SHP77 treated with DMSO at 0.1 percent for 48 hours (cell line): ENCODE measurements around the gene ZMYM2.

Experiments used
- DNase-seq: peaks from one replicate; lab custom pipeline; 2025; lab: John Stamatoyannopoulos, UW

The ZMYM2 gene

DNA sequence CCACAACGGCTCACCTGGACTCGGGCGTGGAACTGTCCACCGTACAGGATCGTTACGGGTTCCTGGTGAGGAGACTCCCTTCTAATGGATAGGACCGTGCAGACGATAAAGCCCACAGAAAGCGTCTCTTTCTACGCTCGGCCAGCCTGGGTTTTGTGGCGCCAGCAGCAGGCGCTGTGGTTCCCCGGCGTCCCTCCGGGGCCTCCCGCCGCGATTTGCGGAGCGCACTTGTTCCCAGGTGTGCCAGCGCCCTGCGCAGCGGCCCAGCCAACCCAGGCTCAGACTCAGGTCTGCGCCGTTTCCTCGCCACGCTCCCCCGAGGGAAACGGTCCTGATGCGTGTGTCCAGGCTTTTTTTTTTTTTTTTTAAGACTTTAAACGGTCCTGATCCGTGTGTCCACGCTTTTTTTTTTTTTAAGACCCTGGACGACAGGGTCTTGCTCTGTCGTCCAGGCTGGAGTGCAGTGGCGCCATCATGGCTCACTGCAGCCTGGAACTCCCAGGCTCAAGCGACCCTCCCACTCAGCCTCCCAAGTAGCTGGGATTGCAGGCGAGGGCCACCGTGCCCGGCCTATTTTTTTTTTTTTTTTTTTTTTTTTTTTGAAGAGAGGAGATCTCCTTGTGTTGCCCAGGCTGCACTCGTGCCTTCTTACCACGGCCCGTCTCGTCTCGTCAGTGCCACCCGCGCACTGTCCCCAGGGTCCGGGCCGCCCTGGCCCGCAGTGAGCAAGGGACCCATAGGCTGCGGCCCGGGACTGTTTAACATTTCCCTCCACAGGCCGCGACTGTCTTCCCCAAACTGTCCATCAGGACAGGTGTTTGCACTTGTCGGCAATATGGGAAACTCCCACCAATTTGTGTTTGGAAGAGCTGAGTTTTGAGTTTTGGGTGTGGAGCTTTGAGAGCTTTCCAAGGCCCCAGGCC, 178.5 kb downstream of the ZMYM2 start:
- DNase-seq = no peak

DNA sequence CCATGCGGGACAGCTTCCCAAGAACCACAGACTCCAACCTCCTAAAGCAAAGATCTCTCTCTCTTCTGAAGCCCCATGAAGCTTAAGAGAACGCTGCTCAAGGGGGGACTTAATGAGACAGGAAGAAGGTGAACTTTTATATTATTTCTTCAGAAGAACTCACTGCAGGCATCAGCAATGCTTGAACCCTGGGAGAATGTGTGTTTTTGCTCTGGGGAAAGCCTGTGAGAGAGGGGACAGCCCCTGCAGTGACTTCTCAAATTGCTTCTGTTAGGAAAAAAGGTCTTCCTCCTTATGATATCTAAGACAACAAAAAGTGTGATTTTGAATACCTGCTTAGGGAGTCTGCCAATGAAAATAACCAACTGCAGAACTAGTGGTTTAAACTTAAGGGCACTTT, 179.3 kb downstream of the ZMYM2 start:
- DNase-seq = no peak

DNA sequence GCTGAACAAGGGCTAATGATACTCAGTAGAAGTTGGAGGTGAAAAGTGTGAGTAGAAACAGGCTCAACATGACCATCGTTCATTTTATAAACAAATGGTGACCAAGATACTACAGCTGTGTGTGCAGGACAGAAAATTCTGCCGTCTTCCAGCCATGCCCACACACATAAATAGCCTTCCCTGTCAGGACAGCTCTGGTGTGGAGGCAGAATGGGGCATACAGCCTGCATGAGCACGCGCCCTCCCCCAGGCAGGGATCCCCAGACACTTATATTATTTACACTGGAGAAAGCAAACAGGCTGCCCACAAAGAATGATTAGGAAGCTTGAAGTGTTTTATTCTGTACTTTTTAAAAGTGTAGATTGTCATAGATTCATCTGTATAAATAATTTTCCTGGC, 182.0 kb downstream of the ZMYM2 start:
- no peak for DNase-seq
